ENCODE results near the gene LSM14A.
A peak's percentile ranks its signal among the peaks of the same experiment; 100 is the strongest.
"Not testable (repeated sequence)": the region's sequence is repeated elsewhere in the genome, so short reads cannot be mapped to it uniquely, and the experiment has no call there.

Gene LSM14A

DNA sequence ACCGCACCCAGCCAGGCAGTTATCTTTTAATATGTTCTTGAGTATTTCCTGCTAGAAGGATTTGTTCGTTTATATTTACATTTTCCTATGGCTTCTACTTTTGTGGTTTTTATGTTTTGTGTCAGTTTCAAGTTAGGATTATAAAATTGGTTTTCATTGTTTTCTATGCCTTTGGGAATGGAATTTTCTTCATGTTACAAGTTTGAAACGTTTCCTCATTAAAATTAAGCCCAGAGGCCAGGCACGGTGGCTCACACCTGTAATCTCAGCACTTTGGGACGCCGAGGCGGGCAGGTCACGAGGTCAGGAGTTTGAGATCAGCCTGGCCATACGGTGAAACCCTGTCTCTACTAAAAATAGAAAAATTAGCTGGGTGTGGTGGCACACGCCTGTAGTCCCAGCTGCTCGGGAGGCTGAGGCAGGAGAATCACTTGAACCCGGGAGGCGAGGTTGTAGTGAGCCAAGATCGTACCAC is 44.5 kb downstream of the LSM14A start:
- not testable (repeated sequence) for H3K9me3 ChIP-seq (ENCODE audit: control insufficient read depth, insufficient read depth, low read length); H3K4me3 ChIP-seq (ENCODE audit: low read depth, low read length); H3K4me1 ChIP-seq (ENCODE audit: control insufficient read depth, insufficient read depth, low read length); H3K9ac ChIP-seq (ENCODE audit: low read depth, low read length); H3K27ac ChIP-seq (ENCODE audit: low read depth, low read length); H3K27me3 ChIP-seq (ENCODE audit: control insufficient read depth, insufficient read depth, low read length)
- peaks cover 84% of the 10 kb centered on the region for H3K36me3 ChIP-seq (ENCODE audit: control insufficient read depth, insufficient read depth, low read length)

DNA sequence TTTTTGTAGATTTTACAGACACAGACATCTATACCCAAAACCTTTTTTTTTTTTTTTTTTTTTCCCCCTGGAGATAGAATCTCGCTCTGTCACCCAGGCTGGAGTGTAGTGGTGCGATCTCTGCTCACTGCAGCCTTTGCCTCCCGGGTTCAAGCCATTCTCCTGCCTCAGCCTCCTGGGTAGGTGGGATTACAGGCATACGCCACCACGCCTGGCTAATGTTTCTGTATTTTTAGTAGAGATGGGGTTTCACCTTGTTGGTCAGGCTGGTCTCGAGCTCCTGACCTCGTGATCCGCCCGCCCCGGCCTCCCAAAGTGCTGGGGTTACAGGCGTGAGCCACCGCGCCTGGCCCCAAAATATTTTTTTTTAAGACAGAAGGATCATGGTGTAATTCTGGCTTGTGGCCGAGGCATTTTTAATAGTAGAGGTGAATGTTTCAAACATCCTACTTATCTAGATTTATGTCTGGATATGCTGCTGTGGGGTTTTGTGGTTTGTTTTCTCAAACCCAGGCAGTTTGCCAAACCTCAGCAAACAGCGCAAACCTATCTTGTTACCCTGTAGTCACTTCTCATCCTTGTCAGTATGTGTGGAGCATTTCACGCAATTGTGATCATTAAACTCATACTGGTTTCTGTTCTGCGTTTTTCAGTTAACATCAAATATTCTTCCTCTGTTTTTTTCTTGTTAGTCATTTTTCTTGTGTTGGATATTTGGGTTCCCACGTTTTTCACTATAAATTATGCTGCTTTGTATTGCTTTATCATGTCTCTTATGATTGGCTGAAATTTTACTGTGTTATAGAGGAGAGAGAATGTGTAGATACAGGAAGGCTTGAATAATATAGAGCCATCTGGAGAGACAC is 45.9 kb downstream of the LSM14A start:
- no peaks in the 10 kb centered on the region for H3K4me1 ChIP-seq (ENCODE audit: control insufficient read depth, insufficient read depth, low read length)
- H3K27me3 ChIP-seq (ENCODE audit: control insufficient read depth, insufficient read depth, low read length): no peaks in the 10 kb centered on the region
- no peaks in the 10 kb centered on the region for H3K9me3 ChIP-seq (ENCODE audit: control insufficient read depth, insufficient read depth, low read length)
- H3K36me3 ChIP-seq (ENCODE audit: control insufficient read depth, insufficient read depth, low read length): peaks cover 84% of the 10 kb centered on the region
- H3K4me3 ChIP-seq (ENCODE audit: low read depth, low read length): no peak overlapping the region
- no peak overlapping the region for H3K9ac ChIP-seq (ENCODE audit: low read depth, low read length)
- no peak overlapping the region for H3K27ac ChIP-seq (ENCODE audit: low read depth, low read length)

DNA sequence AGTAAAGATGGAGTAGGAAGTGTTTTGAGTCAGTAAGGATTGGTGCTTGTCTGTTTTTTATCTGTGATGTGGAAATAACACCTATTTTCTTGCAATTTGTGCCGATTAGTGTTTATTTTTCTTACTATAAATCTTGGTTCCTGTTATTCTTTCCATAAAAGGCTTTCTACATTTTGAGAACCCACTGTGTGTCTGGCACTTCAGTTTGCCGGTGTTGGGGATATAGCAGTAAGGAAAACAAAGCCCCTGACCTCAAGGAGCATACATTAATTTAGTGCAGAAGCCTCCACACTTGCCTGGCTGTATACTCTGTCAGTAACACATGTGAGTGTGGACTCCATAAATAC is 46.5 kb downstream of the LSM14A start:
- Histone ChIP-seq H3K9ac (ENCODE audit: low read depth, low read length) (no peak overlapping the region), H3K9me3 (ENCODE audit: control insufficient read depth, insufficient read depth, low read length) (no peaks in the 10 kb centered on the region), H3K4me1 (ENCODE audit: control insufficient read depth, insufficient read depth, low read length) (no peaks in the 10 kb centered on the region), H3K4me3 (ENCODE audit: low read depth, low read length) (no peak overlapping the region), H3K27ac (ENCODE audit: low read depth, low read length) (no peak overlapping the region), H3K27me3 (ENCODE audit: control insufficient read depth, insufficient read depth, low read length) (no peaks in the 10 kb centered on the region), H3K36me3 (ENCODE audit: control insufficient read depth, insufficient read depth, low read length) (peaks cover 84% of the 10 kb centered on the region)

DNA sequence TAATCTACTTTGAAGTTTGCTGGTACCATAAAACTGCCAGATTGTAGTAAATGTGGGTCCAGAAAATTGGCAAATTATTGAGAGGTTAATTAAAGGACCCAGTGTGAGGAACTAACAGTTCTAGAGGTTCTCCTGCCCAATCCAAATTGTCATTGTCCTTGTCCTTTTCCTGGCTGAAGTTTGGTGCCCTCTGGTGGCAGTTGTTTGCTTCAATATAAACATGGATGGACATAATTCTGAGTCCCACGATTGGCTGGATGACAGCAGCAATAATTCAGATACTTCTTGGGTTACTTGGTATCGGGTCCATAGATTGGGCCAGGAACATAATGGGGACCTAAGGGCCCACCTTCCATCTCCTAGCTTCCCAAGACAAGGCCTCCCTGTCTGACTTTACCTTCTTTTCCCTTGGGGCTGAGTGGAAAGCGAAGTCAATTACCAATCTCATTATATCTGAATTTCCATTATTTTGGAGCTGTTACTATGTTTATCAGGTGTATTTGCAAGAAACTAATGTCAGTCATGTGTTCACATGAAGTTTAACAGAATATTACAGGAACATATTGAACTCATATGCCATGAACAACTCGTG is 48.3 kb downstream of the LSM14A start:
- no peak overlapping the region for H3K27ac ChIP-seq (ENCODE audit: low read depth, low read length)
- H3K9ac ChIP-seq (ENCODE audit: low read depth, low read length): no peak overlapping the region
- H3K36me3 ChIP-seq (ENCODE audit: control insufficient read depth, insufficient read depth, low read length): peaks cover 85% of the 10 kb centered on the region
- peaks cover 15% of the 10 kb centered on the region for H3K4me1 ChIP-seq (ENCODE audit: control insufficient read depth, insufficient read depth, low read length)
- H3K4me3 ChIP-seq (ENCODE audit: low read depth, low read length): no peak overlapping the region
- H3K27me3 ChIP-seq (ENCODE audit: control insufficient read depth, insufficient read depth, low read length): no peaks in the 10 kb centered on the region
- H3K9me3 ChIP-seq (ENCODE audit: control insufficient read depth, insufficient read depth, low read length): no peaks in the 10 kb centered on the region

DNA sequence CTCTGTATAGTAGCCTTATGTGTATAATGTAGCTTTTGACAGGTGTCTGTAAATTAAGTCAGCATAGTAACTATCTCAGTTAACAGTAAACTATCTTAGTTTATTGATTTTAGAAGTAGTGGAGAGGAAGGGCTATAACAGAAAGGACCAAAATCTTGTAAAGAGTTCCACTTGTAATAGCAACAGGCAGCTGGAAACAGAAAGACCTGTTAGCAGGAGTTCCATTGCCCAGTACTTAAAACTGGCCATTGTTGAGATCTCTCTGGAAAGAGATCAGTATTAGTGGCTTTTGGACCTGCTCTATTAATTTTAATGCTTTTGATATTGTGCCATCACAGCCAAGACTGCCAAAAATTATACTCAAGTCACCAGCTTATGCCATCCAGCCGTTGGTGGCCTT is 50.1 kb downstream of the LSM14A start:
- Histone ChIP-seq H3K27me3 (ENCODE audit: control insufficient read depth, insufficient read depth, low read length) (no peaks in the 10 kb centered on the region), H3K4me3 (ENCODE audit: low read depth, low read length) (no peak overlapping the region), H3K9me3 (ENCODE audit: control insufficient read depth, insufficient read depth, low read length) (no peaks in the 10 kb centered on the region), H3K4me1 (ENCODE audit: control insufficient read depth, insufficient read depth, low read length) (peaks cover 19% of the 10 kb centered on the region), H3K9ac (ENCODE audit: low read depth, low read length) (no peak overlapping the region), H3K36me3 (ENCODE audit: control insufficient read depth, insufficient read depth, low read length) (peaks cover 95% of the 10 kb centered on the region), H3K27ac (ENCODE audit: low read depth, low read length) (no peak overlapping the region)

DNA sequence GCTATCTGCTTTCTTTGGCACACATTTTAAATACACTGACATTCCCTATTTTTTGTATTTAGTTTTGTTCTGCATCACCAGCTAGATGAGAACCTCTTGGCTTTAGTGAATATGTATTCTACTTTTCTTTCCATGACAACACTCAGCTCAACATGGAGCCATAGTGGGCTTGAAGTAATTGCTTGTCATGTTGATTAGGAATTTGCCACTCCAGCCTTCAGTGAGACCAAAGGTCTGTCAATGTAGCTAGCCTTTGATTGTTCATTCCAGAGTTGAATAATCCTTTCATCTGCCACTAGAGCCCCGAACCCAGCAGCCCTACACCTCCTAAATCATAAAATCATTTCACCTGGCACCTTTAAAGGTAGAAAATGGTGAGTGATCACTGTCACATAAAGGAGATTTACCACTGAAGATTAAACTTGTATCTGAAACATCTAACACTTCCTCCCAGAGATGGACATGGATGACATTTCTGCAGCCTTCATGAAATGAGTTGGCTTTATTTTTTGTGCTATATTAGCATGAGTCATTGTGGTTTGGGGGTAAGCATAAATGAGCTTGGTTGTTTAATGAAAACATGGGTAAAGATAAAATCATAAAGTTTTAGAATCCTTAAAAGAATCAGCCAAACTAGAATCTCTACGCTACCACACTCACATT is 52.8 kb downstream of the LSM14A start:
- Histone ChIP-seq H3K4me3 (ENCODE audit: low read depth, low read length) (0 out of 2 replicates have a peak overlapping the region, but pooled peaks have one; percentile 6), H3K27me3 (ENCODE audit: control insufficient read depth, insufficient read depth, low read length) (no peaks in the 10 kb centered on the region), H3K9ac (ENCODE audit: low read depth, low read length) (no peak overlapping the region), H3K4me1 (ENCODE audit: control insufficient read depth, insufficient read depth, low read length) (peaks cover 19% of the 10 kb centered on the region), H3K36me3 (ENCODE audit: control insufficient read depth, insufficient read depth, low read length) (peaks cover 99% of the 10 kb centered on the region), H3K9me3 (ENCODE audit: control insufficient read depth, insufficient read depth, low read length) (no peaks in the 10 kb centered on the region), H3K27ac (ENCODE audit: low read depth, low read length) (peak overlapping the region; percentile 91)

DNA sequence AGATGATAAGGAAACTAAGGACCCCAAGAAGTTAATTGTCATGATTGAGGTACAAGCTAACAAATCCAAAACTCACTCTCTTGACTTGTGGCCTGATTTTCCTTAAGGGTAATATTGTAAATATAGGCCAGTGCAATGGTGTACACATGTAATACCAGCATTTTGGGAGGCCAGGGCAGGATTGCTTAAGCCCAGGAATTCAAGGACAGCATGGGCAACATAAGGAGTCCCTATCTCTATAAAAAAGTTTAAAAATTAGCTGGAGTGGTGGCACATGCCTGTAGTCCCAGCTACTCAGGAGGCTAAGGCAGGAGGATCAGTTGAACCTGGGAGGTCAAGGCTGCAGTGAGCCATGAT is 53.3 kb downstream of the LSM14A start:
- Histone ChIP-seq H3K4me3 (ENCODE audit: low read depth, low read length) (no peak overlapping the region), H3K9ac (ENCODE audit: low read depth, low read length) (no peak overlapping the region), H3K27me3 (ENCODE audit: control insufficient read depth, insufficient read depth, low read length) (no peaks in the 10 kb centered on the region), H3K36me3 (ENCODE audit: control insufficient read depth, insufficient read depth, low read length) (peaks cover 98% of the 10 kb centered on the region), H3K4me1 (ENCODE audit: control insufficient read depth, insufficient read depth, low read length) (peaks cover 24% of the 10 kb centered on the region), H3K27ac (ENCODE audit: low read depth, low read length) (peak overlapping the region; percentile 91), H3K9me3 (ENCODE audit: control insufficient read depth, insufficient read depth, low read length) (no peaks in the 10 kb centered on the region)

DNA sequence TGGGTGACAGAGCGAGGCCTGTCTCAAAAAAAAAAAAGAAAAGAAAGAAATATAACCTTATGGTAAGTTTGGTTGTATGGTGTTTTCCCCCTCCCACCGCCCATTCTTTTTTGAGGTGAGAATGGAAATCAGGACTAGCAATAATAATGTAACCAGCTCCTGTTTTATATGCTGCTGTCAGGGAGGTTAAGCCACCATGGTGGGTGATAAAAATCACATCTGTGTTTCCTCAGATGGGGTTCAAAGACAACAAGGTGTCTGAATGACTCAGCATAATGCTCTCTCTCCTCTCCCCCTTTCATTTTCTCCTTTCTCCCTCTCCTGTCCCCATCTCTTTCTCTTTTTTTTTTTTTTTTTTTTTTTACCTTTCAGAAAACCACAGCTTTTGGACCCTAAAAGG is 53.7 kb downstream of the LSM14A start:
- peaks cover 94% of the 10 kb centered on the region for H3K36me3 ChIP-seq (ENCODE audit: control insufficient read depth, insufficient read depth, low read length)
- H3K27ac ChIP-seq (ENCODE audit: low read depth, low read length): peak overlapping the region; percentile 91
- H3K4me1 ChIP-seq (ENCODE audit: control insufficient read depth, insufficient read depth, low read length): peaks cover 28% of the 10 kb centered on the region
- H3K4me3 ChIP-seq (ENCODE audit: low read depth, low read length): no peak overlapping the region
- H3K9ac ChIP-seq (ENCODE audit: low read depth, low read length): no peak overlapping the region
- H3K27me3 ChIP-seq (ENCODE audit: control insufficient read depth, insufficient read depth, low read length): no peaks in the 10 kb centered on the region
- no peaks in the 10 kb centered on the region for H3K9me3 ChIP-seq (ENCODE audit: control insufficient read depth, insufficient read depth, low read length)

DNA sequence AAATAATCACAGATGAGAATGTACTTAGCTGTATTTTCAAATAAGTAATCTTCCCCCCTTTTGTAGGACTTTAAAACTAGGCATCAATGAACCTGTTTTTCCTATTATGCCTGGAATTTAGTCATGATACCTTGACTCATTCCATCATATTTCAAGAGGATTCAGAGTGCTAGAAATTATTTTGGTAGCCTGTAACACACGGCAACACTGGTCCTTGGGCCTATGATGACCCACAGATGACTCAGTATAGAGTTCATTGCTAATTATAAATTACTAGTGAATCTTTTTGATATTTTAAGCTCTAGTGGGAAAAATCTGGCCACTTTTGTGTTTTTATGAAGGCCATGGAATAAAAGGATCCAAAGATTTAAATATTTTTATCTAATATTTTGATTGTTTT is 56.0 kb downstream of the LSM14A start:
- no peak overlapping the region for H3K9ac ChIP-seq (ENCODE audit: low read depth, low read length)
- no peaks in the 10 kb centered on the region for H3K9me3 ChIP-seq (ENCODE audit: control insufficient read depth, insufficient read depth, low read length)
- H3K36me3 ChIP-seq (ENCODE audit: control insufficient read depth, insufficient read depth, low read length): peaks cover 71% of the 10 kb centered on the region
- no peak overlapping the region for H3K27ac ChIP-seq (ENCODE audit: low read depth, low read length)
- H3K27me3 ChIP-seq (ENCODE audit: control insufficient read depth, insufficient read depth, low read length): no peaks in the 10 kb centered on the region
- no peak overlapping the region for H3K4me3 ChIP-seq (ENCODE audit: low read depth, low read length)
- peaks cover 34% of the 10 kb centered on the region for H3K4me1 ChIP-seq (ENCODE audit: control insufficient read depth, insufficient read depth, low read length)

DNA sequence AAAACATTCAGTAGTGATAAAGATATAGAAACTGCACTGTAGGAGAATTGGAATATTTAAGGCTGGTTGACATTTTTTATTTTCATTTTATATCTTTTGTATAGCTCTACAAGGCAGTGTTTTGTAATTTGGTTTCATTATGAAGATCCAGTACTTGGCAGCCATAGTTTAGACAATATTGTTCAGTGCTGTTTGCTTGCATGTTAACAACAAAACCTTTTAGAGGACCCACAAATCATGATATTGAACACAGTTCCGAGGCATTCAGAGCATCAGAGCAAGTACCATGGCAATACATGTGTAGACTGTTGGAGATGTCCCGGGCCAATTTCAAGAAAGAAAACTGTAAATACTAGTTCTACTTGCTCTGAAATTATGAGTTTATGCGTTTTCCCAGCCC is 56.5 kb downstream of the LSM14A start:
- Histone ChIP-seq H3K4me3 (ENCODE audit: low read depth, low read length) (no peak overlapping the region), H3K9me3 (ENCODE audit: control insufficient read depth, insufficient read depth, low read length) (no peaks in the 10 kb centered on the region), H3K4me1 (ENCODE audit: control insufficient read depth, insufficient read depth, low read length) (peaks cover 34% of the 10 kb centered on the region), H3K27me3 (ENCODE audit: control insufficient read depth, insufficient read depth, low read length) (no peaks in the 10 kb centered on the region), H3K36me3 (ENCODE audit: control insufficient read depth, insufficient read depth, low read length) (peaks cover 67% of the 10 kb centered on the region), H3K27ac (ENCODE audit: low read depth, low read length) (no peak overlapping the region), H3K9ac (ENCODE audit: low read depth, low read length) (no peak overlapping the region)

DNA sequence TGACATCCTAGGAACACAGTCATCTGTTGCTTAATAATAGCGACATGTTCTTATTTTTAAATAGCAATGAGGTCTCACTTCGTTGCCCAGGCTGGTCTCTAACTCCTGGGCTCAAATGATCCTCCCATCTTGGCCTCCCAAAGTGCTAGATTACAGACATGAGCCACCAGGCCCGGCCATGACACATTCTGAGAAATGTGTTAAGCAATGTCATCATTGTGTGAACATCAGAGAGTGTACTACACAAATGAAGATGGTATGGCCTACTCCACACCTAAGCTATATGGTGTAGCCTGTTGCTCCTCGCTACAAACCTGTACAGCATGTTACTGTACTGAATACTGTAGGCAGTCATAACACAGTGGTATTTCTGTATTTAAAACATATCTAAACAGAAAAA is 57.4 kb downstream of the LSM14A start:
- no peak overlapping the region for H3K27ac ChIP-seq (ENCODE audit: low read depth, low read length)
- peaks cover 59% of the 10 kb centered on the region for H3K36me3 ChIP-seq (ENCODE audit: control insufficient read depth, insufficient read depth, low read length)
- H3K27me3 ChIP-seq (ENCODE audit: control insufficient read depth, insufficient read depth, low read length): no peaks in the 10 kb centered on the region
- H3K9me3 ChIP-seq (ENCODE audit: control insufficient read depth, insufficient read depth, low read length): no peaks in the 10 kb centered on the region
- no peak overlapping the region for H3K9ac ChIP-seq (ENCODE audit: low read depth, low read length)
- H3K4me3 ChIP-seq (ENCODE audit: low read depth, low read length): no peak overlapping the region
- H3K4me1 ChIP-seq (ENCODE audit: control insufficient read depth, insufficient read depth, low read length): peaks cover 28% of the 10 kb centered on the region

All from HUES48 (cell line).